HG03097 (cell line): ENCODE results near the gene TSPAN32.

Experiments
- ATAC-seq: cut with Tn5 transposase; IDR thresholded peaks from one replicate; pipeline ENCODE4 v1.9.1; 2021; ENCODE audit not compliant: unreplicated experiment, low FRiP score

TSPAN32 gene

DNA sequence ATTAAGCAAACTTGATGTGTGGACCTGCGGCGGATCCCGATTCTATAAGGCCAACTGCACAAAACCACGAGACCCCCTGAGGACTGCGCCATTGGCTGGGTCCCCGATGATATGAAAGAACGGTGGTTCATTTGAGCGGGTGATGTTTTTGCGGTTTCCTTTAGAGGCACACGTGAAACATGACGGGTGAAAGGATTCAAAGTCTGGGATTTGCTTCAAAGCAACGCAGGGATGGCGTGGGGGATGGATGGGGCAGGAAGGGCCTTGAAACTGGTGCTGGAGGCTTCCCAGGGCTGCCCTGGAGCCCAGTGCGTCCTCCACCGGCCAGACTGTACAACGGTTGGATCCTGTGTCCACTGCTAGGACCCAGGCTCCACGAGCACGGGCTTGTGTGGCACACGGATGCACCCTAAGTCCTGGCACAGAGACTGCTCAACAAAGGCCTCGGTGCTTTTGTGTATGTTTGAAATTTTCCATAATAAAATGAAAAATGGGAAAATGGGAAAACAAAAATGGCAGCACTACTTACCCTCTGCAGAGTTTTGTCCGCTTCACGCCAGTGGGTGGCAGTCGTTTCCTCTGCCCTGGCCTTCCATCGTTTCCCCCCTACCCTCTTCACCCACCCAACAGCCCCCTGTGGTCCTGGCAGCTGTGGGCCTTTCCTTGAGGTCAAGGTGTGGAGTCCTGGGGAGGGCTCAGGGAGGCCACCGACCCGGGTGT lies 35.1 kb upstream of the TSPAN32 start:
- ATAC-seq = no peak

DNA sequence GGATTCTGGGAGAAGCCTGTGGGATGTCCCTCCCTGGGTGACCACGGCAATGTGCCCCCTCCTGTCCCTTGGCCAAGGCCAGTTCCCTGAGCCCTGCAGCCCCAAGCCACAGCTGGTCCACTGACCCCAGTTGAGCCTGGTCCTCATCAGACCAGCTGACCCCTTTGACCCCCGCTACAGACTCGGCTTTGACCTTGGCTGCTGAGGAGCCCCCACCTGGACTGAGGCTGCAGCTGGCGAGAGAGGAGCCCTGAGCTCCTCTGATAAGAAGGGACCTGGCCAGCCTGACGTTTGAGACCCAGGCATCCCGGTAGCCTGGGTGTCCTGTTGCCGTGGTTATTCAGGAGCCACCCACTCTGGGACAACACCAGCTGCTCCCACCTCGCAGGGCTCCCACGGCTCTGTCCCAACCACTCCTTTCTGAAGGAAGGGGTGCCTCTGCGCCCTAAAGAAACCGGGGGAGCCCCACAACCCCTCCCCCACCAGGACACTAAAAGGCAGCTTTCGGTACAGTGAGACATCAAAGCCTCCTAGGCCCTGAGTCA lies 34.4 kb upstream of the TSPAN32 start:
- ATAC-seq = no peak

DNA sequence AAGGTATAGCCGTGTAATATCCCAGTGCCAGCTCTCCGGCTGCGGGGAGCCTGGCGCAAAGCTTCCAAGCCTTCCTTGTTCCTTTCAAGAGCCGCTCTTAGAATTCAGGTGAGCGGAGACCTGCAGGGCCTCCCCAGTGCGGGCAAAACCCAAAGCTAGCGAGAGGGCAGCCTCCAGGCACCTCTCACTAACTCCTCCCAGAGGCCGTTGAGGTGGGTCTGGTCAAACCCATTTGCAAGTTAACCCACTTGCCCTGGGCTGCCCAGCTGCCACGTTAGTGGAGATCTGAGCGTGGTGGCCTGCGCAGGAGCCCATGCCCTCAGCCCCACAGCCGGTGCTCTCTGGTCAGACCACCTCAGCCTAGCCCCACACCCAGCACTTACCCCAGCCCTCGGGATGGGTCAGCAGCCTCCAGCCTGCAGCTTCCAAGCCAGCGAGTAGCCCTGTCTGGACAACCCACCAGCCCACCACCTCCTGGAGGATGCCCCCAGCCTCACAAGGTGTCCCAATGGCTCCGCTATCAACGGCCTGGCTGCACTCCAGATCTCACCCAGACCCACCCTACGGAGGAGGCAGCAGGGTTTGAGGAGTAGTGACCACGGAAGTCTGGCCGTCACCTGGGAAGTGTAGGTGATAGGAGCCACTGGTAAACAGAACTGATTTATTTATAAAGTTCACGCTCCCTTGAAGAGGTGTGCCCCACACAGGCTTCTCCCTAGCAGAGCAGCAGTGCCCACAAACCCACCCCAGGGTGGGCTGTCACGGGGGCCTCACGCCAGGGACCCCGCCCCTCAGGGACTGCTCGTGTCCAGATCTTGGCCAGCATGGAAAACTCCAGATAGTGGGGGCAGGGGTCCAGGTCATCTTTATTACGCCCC lies 33.7 kb upstream of the TSPAN32 start:
- no peak for ATAC-seq

DNA sequence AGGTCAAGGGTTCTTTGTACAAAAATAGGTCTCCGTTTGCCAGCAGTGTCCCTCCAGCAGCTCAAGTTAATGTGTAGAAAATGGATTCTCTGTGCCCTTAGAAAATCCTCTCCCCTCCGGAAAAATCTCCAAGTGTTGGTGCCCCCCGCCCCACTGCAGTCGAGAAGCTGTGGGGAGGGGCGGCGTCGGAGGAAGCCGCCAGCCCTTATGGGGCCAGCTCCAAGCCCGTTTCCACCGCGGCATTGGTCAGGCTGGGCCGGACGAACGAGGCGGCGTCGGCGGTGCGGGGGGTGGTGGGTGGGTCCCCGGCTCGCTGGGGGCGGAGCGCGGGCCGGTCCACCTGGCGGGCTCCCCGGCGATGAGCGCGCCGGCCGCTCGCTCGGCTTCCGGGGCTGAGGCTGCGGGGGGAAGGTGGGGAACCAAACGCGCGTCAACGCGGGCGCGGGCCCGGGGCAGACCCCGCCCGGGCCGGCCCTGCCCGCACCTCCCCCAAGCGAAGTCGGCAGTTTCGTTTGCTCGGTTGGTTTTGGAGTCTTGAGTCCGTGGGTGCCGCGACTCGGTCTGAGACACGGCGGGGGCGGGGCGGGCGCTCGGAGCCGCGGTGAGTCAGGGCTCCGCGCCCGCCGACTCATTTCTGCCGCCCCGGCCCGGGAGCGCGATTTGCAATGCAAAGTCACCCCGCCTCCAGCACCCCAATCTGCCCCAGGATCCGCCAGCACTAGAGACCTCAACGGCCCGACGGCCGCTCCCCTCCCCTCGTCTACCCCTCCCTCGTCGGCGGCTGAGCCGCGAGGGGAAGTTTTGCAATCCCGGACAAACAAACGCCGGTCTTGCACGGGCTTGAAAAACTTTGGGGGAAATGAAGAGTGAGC lies 32.8 kb upstream of the TSPAN32 start:
- no peak for ATAC-seq

DNA sequence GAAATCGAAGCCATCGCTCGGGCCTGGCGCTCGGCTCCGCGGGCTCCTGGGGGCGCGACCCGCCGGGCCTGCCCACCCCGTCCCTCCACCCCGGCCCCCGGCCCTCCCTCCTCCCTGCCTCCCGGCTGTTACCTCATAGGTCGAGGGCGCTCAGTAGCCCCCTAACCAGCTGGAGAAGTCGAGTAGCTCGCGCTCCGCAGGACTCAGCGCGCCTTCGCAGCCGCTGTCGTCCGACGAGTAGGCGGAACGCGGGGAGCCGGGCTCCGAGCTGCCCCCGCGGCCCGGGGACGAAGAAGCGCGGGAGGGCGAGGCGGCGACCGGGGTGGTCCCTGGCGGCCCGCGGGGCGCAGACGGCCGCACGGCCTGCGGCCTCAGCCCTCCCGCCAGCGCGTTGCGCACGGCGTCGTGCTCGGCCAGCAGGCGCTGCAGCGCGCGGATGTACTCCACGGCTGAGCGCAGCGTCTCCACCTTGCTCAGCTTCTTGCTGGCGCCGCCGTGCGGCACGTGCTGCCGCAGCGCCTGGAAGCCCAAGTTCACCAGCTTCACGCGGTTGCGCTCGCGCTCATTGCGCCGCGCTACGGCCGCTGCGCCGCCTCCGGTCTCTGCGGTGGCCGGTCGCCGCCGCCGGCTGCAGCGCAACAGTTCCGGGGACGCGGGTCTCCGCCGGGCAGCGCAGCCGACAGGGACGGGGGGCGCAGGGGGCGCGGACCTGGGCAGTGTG lies 32.1 kb upstream of the TSPAN32 start:
- no peak for ATAC-seq

- no peak for ATAC-seq
Observed at GRCh38 chr11:2270322-2271076, 31.3 kb upstream of the TSPAN32 start, which contains the start of gene ASCL2. TSS of gene ASCL2 (minus strand) at chr11:2270588. CDS start at chr11:2270332, 256 bp downstream.

- no peak for ATAC-seq
Observed at GRCh38 chr11:2271077-2271326, 30.8 kb upstream of the TSPAN32 start.

DNA sequence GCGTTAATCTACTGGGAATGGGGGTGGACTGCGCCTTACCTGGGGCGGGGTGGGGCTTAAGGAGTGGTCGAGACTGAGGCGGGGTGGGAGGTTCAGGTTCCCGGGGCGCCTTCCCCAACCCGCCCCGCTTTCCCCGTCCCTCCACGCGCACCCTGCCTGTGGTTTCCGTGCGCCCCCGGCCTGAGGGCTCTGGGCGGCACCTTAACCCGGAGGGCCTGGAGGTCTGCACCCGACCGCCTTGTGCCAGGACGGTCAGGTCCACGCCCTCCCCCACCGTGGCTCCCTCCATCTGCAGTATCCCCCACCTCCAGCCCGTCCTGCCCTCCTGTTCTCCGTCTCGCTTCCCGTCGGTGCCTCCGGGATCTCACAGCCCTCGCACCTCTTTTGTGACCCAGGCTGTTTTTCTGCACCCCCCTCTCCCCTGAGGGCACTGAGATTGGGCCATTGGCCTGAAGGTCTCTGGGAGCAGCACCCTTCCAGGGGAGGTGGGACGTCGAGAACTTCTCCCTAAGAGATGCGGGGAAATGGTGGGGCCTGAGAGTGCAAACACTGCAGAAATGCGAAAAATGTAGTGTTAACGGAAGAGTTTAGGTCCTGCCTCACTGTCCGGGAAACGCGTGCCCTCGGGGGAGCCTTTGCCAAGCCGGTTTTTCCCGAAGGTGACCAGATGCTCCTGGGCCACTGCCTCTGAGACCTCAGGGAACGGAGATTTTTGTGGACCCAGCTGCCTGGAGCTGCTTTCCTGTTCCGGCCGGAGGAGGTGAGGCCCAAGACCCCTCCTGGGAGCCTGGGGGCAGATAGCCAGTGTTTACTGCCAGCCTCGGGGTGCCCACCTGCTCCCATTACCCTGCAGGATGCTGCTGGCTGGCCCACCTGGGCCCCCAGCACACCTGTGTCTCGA lies 30.2 kb upstream of the TSPAN32 start:
- ATAC-seq = no peak

DNA sequence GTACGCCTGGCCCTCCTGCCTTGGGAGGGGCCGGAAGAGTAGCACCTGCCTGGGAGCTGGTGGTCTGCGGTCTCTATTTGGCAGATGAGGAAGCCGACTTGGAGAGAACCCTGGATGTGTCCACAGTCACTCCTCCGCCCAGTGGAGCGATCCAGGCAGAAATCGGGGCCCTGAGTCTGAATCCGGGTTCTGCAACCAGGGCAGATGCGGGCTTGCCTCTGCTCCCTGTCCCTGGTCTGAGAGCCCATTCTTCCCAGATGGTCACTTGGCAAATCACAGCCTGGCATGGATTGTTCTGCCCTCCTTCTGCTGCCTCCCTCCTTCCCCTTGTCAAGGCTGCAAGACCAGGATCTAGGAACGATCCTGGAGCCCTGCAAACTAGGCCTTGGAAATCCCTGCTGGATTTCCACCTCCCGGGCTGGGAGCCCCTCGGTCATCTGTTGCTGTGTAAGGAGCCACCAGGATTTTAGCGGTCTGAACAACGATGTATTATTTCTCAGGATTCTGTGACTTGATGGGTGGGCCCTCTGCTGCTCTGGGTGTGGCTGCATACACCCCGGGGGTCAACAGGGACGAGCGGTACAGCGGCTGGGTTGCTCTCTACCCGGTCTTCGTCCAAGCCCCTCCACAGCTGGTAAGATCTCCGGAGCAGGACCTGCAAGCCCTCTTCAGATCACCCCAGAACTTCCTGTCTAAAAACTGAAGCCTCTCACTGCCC lies 29.4 kb upstream of the TSPAN32 start:
- no peak for ATAC-seq

DNA sequence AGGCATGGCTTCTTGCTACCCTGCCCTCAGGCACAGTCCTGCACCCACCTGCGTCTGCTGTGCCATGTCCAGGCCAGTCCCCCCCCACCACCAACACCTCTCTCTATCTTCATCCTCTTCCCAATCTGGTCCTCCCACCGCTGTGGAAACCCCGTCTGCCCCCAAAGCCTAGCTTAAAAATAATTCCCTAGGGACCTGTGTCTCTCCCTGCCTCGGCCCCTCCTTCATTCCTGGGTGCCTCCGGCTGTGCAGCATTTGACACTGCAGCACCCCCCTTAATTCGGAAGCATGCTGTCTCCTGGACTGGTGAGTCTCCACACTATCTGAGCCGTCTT lies 28.9 kb upstream of the TSPAN32 start:
- no peak for ATAC-seq

DNA sequence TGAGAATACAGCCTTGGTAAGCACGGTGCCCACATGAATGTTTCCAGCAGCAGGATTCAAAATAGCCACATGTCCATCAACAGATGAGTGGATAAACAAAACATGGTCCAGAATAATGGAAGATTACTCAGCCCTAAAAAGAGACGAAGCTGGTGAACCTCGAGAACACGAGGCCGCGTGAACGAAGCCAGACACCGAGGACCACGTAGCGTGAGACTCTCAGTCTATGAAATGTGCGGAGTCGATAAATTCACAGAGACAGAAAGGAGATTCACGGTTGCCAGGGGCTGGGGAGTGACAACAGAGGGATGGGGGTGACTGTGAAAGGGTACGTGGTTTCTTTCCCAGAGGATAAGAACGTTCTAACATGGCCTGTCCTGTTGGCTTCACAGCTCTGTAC lies 28.5 kb upstream of the TSPAN32 start:
- ATAC-seq = no peak

DNA sequence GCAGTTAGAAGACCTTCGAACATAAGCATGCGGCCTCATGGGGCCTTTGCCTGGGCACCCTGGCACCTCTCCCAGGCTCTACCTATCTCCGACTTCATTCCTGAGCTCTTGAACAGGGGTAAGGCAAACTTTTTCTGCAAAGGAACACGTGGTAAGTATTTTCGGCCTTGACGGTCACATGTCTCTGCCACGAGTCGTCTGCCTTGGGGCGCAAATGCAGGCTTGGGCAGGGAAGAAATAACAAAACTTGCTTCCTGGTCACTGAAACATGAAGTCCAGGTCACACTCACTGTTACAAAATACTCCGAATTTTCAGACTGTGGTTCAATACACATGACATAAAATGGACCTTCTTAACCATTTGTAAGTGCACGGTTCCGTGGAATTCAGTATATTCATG lies 28.0 kb upstream of the TSPAN32 start:
- no peak for ATAC-seq

- no peak for ATAC-seq
Observed at GRCh38 chr11:2275334-2276279, 26.2 kb upstream of the TSPAN32 start.

GRCh38 chr11:2276280-2277007 lies 25.4 kb upstream of the TSPAN32 start:
- ATAC-seq = no peak

GRCh38 chr11:2277008-2277346 lies 24.8 kb upstream of the TSPAN32 start:
- no peak for ATAC-seq

DNA sequence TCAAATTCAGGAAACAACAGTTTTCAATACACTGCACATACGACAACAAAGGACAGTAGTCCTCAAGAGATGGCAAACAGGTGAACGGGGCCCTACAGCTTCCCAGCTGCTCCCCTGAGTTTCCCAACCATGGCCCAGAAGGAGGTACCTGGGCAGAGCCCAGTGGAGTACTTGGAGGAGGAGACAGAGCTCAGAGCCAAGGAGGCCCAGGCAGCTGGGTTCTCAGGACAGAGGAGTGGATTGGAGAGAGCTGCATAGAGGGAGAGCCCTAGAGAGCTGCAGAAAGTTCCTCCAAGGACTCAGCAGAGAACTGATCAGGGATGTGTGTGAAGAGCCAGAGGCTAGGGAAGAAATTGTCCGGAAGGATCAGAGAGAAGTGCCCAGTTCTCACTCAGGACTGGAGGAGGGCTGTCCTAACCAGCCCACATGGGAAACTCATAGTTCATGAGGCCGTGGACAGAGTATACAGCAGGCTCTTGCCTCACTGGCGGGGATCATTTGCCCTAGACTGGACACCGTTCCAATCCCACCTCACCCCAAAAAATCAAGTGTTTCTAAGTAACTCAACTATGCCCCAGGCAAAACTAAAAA lies 23.8 kb upstream of the TSPAN32 start:
- ATAC-seq = no peak
